ENCODE results near the gene CIBAR2.

The CIBAR2 gene

DNA sequence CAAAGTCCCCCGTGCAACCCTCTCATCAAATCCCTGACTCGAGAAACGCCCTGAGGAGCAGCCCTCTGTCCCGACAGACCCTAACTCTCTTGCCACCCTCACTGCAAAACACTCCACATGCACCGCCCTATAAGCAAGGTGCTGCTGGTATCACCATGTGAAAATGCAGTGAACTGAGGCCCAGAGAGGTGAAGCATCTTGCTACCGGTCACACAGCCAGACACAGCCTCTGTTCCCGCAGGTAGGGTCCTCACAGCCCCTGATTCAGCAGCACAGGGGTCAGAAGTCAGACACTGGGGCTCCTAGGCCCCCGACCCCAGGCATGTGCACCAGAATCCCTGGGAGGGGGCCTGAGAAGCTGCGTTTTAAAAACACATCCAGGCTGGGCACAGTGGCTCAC lies 1.1 kb downstream of the CIBAR2 start:
- TF ChIP-seq ZFX (IDR thresholded peaks at IDR 0.05; ENCODE audit: borderline replicate concordance), result no peak
- TF ChIP-seq, protein P1, sequence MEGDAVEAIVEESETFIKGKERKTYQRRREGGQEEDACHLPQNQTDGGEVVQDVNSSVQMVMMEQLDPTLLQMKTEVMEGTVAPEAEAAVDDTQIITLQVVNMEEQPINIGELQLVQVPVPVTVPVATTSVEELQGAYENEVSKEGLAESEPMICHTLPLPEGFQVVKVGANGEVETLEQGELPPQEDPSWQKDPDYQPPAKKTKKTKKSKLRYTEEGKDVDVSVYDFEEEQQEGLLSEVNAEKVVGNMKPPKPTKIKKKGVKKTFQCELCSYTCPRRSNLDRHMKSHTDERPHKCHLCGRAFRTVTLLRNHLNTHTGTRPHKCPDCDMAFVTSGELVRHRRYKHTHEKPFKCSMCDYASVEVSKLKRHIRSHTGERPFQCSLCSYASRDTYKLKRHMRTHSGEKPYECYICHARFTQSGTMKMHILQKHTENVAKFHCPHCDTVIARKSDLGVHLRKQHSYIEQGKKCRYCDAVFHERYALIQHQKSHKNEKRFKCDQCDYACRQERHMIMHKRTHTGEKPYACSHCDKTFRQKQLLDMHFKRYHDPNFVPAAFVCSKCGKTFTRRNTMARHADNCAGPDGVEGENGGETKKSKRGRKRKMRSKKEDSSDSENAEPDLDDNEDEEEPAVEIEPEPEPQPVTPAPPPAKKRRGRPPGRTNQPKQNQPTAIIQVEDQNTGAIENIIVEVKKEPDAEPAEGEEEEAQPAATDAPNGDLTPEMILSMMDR (IDR thresholded peaks at IDR 0.05), result no peak

DNA sequence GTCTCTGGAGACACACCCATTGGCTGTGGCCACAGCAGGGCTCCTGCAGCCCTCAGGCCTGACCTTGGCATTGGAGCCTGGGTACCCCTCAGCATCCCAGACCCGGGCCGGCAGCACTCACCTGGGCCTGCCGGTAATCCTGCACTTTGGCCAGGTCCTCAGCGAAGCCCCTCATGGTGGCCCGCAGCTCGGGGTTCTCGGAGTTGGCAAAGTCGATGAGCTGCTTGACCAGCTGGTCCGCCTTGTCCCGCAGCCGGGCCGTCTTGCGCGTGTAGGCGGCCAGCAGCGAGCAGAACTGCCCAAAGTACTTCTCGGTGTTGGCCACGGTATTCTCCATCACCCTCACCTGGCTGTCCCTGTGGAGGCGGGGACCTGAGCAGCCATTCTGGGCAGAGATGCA lies 2.2 kb downstream of the CIBAR2 start:
- H3K27ac ChIP-seq, result no peak overlapping the region
- TF ChIP-seq ZFX (IDR thresholded peaks at IDR 0.05; ENCODE audit: borderline replicate concordance), result no peak
- TF ChIP-seq, protein P1 (IDR thresholded peaks at IDR 0.05), result no peak

More for the DNA sequence above, 1.1 kb downstream of the CIBAR2 start:
- H3K27ac ChIP-seq, result no peak overlapping the region

DNA sequence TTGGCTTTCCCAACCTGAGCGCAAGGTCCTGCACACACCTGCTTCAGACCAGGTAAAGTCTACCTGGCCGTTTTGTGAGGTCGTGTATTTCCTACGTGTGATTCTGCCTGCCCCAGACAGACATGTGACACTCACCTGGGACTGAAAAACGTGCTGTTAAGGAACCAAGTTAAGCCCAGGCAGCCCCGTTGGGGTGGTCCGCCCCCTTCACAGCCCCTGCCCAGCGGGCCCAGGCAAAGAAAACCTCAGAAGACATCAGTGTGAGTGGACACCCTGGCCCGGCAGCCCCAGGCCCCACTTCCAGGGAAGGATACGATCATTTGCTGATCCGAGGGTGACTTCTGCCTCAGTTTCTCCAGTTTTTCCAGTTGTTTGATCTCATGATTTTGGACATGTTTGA lies 4.7 kb downstream of the CIBAR2 start:
- TF ChIP-seq, protein P1 (IDR thresholded peaks at IDR 0.05), result no peak
- TF ChIP-seq ZFX (IDR thresholded peaks at IDR 0.05; ENCODE audit: borderline replicate concordance), result no peak
- no peak overlapping the region for H3K27ac ChIP-seq

DNA sequence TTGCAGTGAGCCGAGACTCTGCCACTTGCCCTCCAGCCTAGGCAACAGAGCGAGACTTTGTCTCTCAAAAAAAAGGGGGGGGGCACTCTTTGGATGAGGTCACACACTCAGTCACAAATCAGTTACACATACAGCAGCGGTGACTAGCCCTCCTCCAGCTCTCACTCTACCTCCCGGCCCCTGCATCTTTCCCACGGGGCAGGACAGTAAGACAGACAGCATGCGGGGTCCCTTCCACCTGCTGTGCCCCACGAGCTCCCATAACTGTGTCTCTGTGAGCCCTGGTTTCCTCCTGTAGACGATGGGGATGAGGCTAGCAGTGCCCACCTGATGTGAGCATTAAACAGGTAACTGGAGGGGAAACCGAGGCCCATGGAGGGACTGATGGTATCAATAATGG lies 5.2 kb downstream of the CIBAR2 start:
- no peak overlapping the region for H3K27ac ChIP-seq
- TF ChIP-seq, protein P1 (IDR thresholded peaks at IDR 0.05), result no peak
- TF ChIP-seq ZFX (IDR thresholded peaks at IDR 0.05; ENCODE audit: borderline replicate concordance), result no peak

DNA sequence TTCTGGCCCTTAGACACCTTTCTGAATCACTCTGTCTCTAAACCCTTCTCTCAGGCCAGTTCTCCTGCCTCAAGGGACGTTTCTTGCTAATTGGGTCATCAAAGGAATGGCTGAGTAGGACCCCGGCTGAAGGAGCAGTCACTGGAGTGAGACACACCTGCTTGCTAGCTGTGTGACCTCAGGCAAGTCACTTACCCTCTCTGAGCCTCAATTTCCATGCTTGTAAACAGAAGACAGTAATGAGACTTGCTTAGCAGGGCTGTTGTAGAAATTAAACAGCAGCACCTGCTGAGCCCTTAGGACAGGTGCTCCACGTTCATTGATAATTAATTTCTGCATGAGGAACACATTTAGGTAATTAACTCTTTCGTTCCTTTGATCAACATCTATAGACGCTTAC lies 6.8 kb downstream of the CIBAR2 start:
- no peak for TF ChIP-seq ZFX (IDR thresholded peaks at IDR 0.05; ENCODE audit: borderline replicate concordance)
- TF ChIP-seq, protein P1 (IDR thresholded peaks at IDR 0.05), result no peak
- H3K27ac ChIP-seq, result no peak overlapping the region

DNA sequence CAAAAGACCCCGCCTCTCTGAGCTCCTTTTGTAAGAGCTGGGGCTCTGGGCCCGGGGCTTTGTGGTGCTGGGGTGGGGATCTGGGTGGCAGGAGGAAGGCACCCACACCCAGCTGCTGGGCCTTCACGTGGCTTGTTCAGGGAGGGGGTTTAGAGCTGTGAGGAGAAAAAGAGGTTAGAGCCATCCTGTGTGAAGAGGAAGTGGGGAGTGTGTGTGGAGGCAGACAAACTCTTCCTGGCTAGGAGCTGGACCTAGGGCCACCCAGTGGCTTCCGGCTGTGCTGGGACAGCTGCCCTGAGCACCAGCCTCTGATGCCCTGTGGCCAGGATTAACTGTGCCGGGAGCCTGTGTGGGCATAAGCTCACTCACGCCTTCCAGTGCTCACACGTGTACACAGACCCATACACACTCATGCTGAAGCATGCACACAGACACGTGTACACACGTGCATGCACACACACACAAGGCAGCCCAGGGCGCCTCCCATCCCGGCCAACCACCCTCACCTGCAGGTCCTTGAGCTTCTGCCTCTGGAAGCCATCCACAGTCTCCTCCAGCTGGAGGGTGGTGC lies 7.4 kb downstream of the CIBAR2 start:
- H3K27ac ChIP-seq, result no peak overlapping the region
- TF ChIP-seq, protein P1 (IDR thresholded peaks at IDR 0.05), result no peak
- no peak for TF ChIP-seq ZFX (IDR thresholded peaks at IDR 0.05; ENCODE audit: borderline replicate concordance)

DNA sequence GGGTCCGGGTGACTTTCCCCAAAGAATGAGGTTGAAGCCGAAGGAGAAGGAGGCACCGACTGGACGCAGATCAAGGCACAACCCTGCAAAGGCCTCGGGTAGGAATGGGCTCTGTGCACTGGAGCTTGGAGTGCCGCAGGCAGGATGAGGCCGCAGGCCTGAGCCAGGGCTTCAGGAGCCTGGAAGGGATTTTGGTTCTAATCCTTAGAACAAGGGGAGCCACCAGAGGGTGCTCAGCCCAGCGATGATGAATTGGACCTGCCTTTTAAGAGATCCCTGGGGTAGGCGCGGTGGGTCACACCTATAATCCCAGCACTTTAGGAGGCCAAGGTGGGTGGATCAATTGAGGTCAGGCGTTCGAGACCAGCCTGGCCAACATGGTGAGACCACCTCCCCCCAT lies 8.1 kb downstream of the CIBAR2 start:
- no peak overlapping the region for H3K27ac ChIP-seq

More for the DNA sequence above, 8.1 kb downstream of the CIBAR2 start:
- TF ChIP-seq, protein P1 (IDR thresholded peaks at IDR 0.05), result no peak
- TF ChIP-seq ZFX (IDR thresholded peaks at IDR 0.05; ENCODE audit: borderline replicate concordance), result no peak

Measured in 22Rv1 (cell line).